Activated naive CD4-positive, alpha-beta T cell treated with Interleukin-2 at 50 U/mL for 16 hours (primary cell): ENCODE measurements around the gene ZNF511.

Experiments used
- DNase-seq: peaks from one replicate; pipeline ENCODE4 v3.0.0-alpha.2; 2020

Gene ZNF511

DNA sequence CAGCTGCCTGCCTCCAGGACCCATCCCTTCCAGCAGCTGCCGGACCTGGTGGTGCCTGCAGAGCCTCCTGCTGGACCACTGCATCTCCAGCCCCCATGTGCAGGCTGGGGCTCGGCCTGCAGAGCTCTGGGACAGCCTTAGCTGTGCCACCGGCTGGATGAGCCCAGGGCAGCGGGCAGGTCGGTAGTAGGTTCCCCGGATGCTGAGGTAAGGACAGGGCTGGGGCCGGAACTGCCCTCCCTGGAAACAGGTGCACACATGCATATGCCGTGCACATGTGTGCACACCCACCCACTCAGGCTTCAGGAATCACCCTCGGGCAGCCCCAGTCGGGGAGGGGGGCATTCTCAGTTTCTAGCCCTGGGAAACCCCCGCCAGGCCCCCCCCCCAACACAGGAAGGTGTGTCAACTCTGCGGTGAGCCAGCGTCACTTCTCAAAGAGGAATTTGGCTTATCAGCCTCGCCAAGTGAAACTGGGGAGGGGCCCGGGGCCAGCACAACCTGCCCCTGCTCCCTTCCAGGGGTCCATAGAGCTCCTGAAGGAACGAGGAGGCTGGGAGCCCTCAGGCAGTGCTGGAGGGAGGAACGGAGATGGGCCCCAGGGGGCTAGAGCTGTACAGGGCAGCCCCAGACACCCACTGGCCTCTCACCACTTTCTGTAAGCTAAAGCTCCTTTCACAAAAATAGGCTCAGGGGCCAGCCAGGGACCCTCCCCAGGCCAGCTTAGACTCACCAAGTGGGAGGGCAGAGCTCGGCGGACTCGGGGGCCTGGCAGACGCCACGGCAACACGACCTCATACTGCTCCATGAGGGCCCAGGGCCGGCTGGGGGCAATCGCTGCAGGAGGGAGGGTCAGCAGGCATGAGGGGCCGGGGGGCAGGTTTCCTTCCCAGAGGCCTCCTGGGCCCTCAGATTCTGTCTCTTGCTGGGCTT is 33.7 kb upstream of the ZNF511 start:
- DNase-seq = peak; percentile 89

DNA sequence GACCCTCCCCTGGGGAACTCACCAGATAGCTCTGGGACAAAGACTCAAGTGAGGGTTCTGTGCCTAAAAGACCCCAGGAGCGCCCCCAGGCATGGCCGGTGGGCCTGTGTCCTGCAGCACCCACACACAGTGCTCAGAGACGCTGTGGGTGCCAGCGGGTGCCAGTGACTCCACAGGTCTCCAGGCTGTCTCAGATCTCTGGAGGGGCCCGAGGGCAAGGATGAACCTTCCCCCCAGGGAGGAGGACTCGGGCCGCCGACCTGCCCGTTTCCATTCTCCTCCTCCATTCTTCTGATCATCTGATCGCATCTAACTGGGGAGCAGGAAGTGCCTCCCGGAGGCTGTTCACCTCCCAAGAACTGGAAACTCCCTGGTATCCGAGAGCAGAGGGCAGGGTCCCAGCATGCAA is 33.0 kb upstream of the ZNF511 start:
- peak; percentile 41 for DNase-seq

DNA sequence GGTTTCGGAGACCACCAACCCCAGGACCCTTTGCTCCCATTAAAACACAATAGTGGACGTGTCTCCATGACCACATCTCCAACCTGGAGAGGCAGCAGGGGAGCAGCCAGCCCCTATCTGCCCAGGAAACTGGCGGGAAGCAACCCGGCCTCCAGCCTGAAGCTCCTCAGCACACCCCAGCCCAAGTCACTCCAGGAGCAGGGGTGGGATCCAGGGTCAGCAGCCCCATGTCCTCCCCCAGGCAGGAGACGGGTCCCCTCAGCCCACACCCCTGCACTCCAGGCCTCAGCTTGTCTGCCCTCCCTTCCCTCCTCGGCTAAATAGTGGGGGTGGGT is 32.6 kb upstream of the ZNF511 start:
- no peak for DNase-seq

DNA sequence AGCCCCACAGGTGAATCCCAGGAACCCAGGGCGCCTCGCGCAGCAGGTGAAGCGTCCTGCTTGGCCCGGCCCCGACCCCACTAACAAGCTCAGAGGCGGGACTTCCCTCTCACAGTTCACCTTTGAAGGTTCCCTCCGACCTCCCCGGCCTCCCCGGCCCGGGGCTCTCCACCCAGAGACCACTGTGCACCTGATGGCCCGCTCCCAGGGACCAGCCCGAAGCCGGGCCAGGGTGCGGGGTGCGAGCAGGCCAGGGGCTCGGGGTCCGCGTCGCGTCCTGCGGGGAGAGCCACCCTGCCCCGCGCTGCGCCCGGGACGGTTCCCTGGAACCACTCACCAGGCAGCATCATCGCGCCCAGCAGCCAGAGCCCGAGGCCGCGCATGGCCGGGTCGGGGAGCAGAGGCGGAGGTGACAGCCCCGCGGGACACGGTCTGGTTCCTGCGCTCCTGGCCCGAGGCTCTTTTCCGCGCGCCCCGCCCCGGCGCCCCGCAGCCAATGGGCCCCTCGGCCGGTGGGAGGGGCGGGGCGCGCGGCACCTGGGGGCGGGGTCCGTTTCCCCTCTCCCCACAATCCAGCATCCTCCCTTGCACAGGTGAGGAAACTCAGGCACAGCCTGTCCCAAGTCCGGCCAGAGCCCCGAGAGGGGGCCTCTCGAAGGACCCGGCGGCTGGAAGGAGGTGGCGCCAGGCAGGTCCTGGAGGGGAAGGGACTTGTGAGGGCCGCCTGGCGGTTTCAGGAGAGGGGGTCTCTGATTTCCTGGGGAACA is 32.1 kb upstream of the ZNF511 start, which contains the start of gene ADAM8:
Gene ADAM8 (minus strand): TSS at position 434 of the 767 bp plus-strand sequence. CDS start 51 bp downstream, at position 383.
- DNase-seq = peak; percentile 74

DNA sequence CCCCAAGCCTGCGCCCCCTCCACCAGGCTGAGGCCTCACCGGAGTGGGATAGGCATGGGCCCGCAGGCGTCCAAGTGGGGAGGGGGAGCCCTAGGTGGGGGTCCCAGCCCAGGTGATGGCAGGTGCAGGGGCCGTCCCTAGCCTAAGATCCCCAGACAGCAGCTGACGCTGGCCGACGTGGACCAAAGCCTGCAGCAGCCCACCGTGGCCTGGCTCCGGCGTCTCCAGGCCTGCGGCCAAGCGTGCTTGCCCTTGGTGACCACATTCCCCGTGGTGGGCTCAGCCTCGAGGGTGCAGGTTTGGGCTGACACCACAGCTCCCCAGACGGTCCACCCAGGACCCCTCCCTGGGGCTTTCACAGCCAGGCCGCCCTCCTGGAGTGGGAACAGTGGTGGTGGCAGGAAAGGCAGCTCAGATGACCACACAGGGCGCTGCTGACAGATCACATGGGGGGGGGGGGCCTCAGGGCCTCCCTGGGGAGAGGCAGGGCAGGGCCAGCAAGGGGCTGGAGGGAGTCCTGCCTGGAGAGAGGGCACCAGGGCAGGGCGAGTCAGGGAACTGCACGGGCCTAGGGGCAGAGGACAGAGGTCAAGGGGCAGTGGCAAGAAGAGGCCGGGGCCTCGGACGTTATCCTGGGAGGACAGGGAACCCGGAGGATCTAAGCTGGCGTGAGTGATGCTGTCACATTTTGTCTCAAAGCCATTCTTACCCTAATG is 31.3 kb upstream of the ZNF511 start:
- DNase-seq = no peak

DNA sequence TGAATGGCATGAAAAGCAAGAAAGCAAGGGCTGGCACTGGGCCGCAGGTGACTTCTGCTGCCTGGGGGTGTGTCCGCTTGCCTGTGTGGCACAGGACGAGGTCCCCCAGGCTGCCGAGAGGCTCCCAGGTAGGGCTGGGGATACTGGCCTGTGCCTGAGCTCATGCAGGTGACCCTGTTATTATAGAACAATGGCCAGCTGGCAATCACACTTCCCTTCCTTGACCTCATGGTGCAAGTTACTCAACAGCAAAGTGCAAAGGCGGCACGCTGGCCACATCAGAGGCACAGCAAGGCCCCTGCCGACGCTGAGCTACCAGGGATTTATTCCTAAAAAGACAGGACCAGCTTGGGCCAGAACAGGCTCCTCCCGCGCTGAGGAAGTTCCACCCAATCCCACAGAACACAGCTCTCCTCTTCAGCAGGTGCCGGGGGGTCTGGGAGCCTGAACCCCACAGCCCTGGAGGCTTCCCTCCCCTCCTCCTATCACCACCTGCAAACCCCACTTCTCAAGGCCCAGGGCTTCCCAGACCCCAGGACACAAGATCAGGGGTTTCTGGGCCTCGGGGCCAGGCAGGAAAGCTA is 30.6 kb upstream of the ZNF511 start:
- no peak for DNase-seq

DNA sequence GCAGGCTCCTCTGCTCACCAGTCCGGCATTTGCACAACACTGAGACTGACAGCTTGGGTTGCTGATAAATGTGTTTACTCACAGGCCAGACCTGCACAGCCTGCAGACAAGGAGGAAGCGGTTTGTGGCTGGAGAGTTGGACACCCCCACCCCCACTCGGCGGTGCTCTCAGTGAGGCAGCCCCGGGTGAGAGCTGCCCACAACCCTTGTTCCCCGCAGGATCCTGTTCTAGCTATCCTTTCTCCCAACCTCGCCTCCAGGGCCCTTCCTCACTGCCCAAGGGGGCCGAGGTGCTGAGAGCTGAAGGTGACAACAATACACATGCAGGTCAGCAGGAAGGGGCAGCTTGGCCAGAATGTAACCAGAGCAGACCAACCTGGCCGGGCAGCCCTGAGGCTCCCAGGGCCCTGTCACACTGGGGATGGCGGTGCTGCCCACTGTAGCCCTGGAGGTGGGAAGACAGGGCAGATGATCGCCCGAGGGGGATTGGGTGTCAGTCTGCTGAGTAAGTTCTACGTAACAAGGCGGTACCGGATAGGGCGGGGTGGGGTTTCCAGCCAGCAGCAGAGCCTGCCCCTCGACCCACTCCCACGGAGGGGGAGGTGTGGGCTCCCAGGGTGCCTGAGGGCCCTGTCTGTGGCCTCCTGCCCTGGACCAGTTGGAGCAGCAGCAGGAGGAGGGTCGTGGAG is 30.0 kb upstream of the ZNF511 start:
- peak; percentile 64 for DNase-seq

DNA sequence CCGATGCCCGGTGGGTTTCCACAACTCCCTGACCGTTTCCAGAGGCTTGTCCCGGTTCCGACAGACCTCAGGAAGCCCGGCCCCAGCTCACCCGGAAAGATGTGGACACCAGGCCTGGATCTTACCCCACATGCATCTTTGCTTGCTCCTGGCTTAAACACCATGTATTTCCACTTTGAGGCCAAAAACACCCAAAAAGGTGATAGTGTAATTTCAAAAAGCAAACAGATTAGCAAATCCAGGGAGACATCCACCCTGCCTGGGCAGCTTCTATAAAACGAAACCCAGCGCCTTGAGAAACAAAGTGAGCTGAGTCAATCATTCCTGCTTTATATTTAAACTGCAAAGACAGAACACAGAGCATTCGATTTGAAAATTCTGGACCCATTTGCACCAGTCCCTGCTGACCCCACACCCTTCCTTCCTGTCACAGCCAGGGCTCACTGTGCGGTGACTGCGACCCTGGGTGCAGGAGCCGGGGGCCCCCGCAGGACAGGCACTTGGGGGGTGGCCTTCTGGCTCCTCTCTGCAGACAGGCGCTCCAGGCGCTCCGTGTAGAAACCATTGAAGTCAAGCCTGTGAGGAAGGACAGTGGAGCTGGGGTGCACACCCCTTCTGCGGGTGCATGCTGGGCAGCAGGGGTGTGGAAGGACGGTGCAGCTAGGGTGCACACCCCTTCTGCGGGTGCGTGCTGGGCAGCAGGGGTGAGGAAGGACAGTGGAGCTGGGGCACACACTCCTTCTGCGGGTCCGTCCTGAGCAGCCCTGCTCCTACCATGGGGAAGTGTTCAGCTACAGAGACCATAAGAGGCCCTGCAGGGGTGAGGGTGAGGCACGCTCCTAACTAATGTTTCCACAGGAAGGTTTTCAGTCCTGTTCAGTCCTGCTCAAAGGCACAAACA is 29.1 kb upstream of the ZNF511 start:
- DNase-seq = no peak

DNA sequence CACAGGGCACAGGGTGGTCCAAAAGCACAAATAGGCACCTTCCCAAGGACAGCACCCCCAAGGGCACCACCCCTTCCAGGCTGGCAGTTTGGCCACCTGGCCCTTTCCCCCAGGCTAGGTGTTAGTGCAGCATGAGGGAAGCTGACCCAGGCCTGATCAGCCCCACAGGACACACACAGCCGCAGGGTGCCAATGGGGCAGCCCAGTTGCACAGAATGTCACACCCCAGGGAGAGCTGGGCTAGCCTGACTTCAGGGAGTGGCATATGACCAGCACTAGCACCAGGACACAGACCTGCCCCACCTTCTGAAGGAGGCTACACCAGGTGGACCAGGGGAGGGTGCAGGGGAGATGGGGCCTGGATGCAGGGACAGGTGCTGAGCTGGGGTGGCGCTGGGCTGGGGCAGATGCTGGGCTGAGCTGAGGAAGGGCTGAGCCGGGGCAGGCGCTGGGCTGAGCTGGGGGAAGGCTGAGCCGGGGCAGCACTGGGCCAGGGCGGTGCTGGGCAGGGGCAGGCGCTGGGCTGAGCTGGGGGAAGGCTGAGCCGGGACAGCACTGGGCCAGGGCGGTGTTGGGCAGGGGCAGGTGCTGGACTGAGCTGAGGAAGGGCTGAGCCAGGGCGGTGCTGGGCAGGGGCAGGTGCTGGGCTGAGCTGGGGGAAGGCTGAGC is 28.2 kb upstream of the ZNF511 start:
- DNase-seq = no peak

DNA sequence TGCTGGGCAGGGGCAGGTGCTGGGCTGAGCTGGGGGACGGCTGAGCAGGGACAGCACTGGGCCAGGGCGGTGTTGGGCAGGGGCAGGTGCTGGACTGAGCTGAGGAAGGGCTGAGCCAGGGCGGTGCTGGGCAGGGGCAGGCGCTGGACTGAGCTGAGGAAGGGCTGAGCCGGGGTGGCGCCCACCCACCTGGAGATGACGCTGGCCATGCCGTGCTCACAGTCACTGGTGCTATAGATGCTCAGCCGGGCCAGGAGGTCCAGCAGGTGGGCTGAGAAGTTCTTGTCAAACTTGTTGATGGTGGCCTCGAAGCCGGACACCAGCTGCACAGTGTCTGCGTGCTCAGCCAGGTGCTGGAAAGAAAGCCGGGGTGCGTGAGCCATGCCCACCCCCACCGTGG is 27.6 kb upstream of the ZNF511 start:
- DNase-seq = no peak

DNA sequence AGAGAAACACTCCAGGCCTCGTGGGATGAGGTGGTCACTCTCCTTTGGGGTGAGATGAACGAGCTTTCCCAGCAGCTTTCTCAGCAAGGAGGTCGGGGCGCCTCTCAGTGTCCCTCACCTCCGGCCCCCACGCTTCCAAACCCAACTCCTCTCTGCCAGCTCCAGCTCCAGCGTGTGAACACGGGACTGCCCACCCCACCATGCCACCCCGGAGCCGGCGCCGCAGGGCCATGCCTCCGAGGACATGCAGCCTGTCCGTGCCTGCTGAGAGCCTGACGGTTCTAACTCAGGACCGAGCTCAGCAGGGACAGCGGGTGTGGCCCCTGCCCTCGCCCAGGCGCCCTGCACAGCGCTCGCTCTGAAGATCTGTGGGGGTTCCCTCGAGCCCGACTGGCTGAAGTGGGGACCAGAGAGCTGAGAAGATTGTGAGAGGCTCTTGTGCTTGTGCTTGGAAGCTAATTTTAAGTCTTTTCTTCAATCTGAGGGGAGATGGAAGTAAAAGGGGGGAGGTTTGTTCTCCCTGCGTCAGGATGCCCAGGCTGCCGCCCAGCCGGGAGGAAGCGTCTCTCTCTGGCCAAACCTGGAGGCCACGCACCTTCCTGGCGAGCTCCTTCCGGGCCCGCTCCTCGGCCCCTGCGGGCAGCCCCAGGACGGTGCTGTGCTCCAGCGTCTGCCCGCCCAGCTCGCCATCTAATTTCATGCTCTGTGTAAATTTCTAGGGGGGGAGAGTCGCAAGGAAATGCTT is 26.9 kb upstream of the ZNF511 start:
- no peak for DNase-seq

DNA sequence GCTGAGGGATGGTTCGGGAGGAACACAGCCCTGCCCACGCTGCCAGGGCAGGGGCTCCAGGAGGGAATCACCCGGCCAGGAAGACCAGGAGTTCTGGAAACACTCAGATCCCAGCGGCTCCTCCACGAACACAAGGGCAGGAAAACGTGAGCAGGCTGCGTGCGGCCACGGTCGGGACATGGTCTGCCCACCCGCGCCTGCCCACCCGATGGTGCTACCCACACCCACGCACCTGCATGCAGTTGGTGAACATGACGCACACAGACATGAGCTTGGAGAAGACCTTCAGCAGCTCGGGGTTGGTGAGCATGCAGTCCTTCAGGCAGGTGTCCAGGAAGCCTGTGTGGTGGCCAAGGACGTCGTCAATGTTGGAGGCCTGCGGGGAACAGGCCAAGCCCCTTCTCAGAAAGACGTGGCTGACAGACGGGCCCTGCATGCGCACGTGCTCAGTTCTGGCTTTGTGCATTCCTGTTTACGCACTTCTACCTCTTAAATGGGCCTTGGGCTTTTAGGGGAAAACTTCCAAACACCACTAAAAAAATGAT is 25.8 kb upstream of the ZNF511 start:
- no peak for DNase-seq

DNA sequence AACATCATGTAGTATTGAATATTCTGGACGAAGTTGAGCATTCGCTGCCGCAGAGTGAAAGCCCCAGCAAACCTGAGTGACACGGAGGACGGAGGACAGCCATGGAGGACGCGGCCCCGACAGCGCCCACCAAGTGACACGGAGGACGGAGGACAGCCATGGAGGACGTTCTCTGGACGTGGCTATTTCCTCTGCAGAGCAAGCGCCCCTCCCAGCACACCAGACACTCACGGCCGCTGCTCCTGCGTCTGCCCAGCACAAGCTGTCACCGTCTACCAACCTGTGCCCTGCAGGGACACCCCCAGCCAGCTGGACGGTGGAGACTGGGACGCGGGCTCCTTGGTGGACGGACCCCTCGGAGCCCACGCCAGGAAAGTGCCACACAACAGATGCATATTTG is 24.8 kb upstream of the ZNF511 start:
- no peak for DNase-seq

DNA sequence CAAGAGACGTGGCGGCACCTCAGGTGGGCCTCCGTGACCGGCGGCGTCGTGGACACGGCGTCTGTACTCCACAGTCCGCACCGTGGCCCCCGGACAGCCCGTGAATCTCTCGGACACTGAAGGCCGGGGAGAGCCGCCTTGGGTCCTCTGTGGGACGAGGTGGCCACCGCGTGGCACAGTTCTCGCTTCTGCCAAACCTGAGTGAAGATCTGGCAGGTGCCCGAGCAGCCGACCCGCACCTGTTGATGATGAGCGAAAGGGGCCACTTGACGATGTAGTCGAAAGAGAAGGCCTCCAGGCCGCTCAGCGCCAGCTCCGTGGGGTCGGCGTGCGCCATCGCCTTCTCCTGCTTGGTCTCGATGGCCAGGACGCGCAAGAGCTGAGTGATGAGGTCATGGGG is 23.5 kb upstream of the ZNF511 start:
- DNase-seq = no peak

DNA sequence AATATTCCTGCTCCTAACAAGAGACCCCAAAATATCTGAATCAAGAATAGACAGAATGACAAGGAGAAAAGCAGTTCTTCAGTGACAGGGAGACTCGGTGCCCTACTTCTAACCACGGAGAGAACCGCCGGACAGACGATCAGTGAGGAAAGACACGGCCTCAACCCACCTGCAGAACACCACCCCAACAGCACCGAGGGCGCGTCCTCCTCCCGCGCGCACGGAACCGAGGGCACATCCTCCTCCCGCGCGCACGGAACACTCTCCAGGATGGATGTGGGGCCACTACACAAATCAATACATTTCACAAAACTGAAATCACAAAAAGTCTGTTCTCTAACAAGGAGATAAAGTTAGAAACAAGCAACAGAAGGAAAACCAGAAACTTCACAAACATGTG is 22.3 kb upstream of the ZNF511 start:
- DNase-seq = no peak

DNA sequence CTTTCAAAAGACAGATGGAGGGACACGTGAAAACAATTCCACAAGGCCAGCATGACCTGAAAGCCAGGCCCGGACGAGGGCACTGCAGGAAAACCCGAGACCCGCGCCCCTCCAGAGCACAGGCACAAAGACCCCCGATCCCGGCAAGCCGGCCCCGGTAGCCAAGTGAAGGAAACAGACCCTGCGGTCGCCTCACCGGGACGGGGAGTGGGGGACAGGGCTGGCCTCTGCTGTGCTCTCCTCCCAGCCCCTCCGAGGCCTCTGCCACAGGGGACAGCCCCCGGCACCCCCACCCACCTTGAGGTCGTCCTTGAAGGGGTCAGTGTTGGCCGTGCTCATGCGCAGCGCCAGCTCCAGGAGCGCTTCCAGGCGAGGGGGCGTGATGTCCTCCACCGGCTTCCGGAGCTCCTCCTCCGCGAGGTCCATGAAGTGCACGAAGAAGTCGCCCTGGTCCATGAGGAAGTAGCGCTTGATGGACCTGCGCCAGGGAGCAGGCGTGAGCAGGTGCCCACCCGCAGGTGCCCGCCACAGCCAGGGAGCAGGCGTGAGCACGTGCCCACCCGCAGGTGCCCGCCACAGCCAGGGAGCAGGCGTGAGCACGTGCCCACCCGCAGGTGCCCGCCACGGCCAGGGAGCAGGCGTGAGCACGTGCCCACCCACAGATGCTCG is 20.7 kb upstream of the ZNF511 start:
- DNase-seq = no peak

DNA sequence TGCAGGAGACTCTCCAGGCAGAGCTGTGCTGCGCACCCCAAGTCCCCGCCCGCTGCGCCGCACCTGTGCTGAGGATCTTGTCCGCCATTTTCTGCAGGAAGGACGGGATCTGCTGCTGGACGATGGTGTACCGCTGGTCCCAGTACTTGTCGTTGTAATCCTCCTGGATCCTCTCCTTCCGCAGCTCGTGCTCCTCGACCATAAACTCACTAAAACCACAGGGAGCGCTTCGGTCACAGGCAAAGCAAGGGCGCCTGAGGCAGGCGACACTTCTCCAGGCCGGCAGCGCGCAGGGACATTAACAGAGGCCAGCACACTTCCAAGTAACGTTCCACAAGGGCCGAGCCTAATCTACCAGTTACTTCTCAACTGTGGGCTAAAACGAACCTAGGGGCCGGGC is 19.0 kb upstream of the ZNF511 start:
- no peak for DNase-seq

DNA sequence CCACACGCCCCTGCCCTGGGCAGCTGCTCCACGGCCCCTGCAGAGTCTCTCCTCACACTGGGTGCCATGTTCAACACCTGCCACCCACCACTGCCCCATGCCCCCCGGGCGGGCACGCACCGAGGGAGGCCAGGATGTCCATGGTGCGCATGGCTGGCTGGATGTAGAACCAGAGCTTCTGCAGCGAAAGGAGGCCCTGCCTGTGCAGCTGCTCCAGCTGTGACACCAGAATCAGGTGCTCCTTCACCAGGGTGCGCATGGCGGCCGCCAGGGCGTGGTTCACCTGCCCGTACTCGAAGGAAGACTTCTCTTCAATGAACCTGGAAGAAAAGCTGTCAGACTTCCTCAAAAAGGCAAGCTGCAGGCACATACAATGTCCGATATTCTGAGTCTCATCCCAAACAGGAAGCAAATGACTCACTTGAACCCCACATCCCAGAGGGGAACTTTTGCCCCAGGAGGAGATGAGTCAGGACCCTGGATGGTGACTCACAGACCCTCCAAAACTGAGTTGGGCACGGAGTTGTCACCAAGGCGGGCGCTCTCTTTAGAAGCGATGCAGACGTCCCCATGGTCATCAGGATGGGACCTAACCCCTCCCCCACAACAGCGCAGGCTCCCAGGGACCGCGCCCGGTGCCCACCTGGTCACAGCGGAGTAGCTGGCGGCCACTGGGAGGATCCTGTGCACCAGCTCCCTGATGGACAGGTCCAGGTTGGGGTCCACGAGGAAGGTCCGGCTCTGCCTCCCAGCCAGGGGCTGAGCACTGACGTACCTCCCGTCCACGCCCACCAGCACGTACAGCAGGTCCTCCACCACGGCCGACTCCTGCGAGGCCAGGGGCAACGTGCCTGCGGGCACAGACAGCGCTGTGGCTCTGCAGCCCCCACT is 15.6 kb upstream of the ZNF511 start:
- DNase-seq = no peak
